ENCODE measurements around the gene SLC6A13. TPM values are rescaled to one million over a fixed set of nuclear protein-coding genes. Genes with fewer than 3 reads are reported as not detected.

Gene SLC6A13
- total RNA-seq, 1 experiment from 2014 or later, result 0.37 TPM

DNA sequence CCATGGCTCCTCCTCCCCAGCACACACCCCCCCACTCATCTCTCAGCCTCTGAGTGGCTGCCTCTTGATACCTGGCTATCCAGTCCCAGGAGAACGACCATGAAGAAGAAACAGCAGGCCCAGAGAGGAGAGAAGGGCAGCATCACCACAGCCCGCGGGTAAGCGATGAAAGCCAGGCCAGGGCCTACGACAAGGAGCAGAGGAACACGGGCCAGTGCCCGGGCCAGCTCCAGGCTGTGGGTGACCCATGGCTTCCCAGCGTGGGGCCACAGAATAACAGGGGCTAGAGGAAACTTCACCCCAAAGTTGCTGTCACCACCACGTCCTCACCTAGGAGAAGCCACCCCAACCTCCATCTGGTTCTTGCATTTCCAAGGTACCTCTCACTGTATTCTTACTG is 38.3 kb downstream of the SLC6A13 start:
- no peak for TF ChIP-seq FOXP4 (CRISPR knock-in tag; IDR thresholded peaks at IDR 0.05)
- TF ChIP-seq CBFB (CRISPR knock-in tag; IDR thresholded peaks at IDR 0.05; ENCODE audit: low read depth), result no peak
- no peak for TF ChIP-seq KAT7 (CRISPR knock-in tag; IDR thresholded peaks at IDR 0.05; ENCODE audit: borderline replicate concordance)
- no peak for TF ChIP-seq ELF4 (CRISPR knock-in tag; IDR thresholded peaks at IDR 0.05; ENCODE audit: low read depth)
- TF ChIP-seq, protein P1, sequence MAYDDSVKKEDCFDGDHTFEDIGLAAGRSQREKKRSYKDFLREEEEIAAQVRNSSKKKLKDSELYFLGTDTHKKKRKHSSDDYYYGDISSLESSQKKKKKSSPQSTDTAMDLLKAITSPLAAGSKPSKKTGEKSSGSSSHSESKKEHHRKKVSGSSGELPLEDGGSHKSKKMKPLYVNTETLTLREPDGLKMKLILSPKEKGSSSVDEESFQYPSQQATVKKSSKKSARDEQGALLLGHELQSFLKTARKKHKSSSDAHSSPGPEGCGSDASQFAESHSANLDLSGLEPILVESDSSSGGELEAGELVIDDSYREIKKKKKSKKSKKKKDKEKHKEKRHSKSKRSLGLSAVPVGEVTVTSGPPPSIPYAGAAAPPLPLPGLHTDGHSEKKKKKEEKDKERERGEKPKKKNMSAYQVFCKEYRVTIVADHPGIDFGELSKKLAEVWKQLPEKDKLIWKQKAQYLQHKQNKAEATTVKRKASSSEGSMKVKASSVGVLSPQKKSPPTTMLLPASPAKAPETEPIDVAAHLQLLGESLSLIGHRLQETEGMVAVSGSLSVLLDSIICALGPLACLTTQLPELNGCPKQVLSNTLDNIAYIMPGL (CRISPR knock-in tag; IDR thresholded peaks at IDR 0.05), result no peak
- TF ChIP-seq TEAD4 (CRISPR knock-in tag; IDR thresholded peaks at IDR 0.05), result no peak
- peaks cover 9% of the 10 kb centered on the region for H3K4me1 Mint-ChIP-seq
- POLR2A ChIA-PET, result no interaction called here

DNA sequence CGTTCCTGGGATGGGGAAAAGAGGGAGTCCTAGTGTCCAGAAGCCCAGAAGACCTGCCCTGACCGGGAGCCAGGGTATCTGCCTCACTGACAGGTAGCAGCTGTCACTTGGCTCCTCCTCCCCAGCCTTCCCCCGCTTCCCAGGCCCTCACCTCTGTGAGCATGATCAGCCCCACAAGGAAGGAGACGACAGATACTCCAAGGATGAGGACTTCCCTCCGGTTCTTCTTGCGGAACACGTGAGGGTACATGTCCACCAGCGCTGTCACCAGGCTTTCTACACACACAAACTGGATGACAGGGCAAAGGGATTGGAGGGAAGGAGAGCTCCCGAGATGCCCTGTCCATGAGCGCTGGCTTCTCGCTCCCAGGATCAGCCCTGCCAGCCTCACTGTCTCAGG is 38.8 kb downstream of the SLC6A13 start:
- Mint-ChIP-seq H3K4me1 (peaks cover 9% of the 10 kb centered on the region), H3K27me3 (ENCODE audit: low read depth) (peaks cover under 1% of the 10 kb centered on the region; the same call in 1 of the 2 replicates), H3K4me3 (no peak overlapping the region), H3K9me3 (no peaks in the 10 kb centered on the region), H3K36me3 (no peaks in the 10 kb centered on the region), H3K27ac (no peak overlapping the region)
- DNase-seq (ENCODE audit: low spot score) (no peak), ATAC-seq (no peak)
- POLR2A ChIA-PET, result no interaction called here
- CTCF ChIA-PET, result no interaction called here
- TF ChIP-seq, protein P2, sequence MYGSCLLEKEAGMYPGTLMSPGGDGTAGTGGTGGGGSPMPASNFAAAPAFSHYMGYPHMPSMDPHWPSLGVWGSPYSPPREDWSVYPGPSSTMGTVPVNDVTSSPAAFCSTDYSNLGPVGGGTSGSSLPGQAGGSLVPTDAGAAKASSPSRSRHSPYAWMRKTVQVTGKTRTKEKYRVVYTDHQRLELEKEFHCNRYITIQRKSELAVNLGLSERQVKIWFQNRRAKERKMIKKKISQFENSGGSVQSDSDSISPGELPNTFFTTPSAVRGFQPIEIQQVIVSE (CRISPR knock-in tag; IDR thresholded peaks at IDR 0.05; ENCODE audit: borderline replicate concordance), result no peak
- no peak for TF ChIP-seq ELF4 (CRISPR knock-in tag; IDR thresholded peaks at IDR 0.05; ENCODE audit: low read depth)
- no peak for TF ChIP-seq ZSCAN18 (CRISPR knock-in tag; IDR thresholded peaks at IDR 0.05)
- TF ChIP-seq CREM (CRISPR knock-in tag; IDR thresholded peaks at IDR 0.05), result no peak
- TF ChIP-seq JAZF1 (CRISPR knock-in tag; IDR thresholded peaks at IDR 0.05), result no peak
- no peak for TF ChIP-seq ZNF317 (CRISPR knock-in tag; IDR thresholded peaks at IDR 0.05; ENCODE audit: borderline replicate concordance, low read depth)
- TF ChIP-seq ZNF121 (CRISPR knock-in tag; IDR thresholded peaks at IDR 0.05), result no peak
- TF ChIP-seq ZNF671 (CRISPR knock-in tag; IDR thresholded peaks at IDR 0.05), result no peak
- no peak for TF ChIP-seq NFYB (CRISPR knock-in tag; conservative IDR thresholded peaks at IDR 0.05; ENCODE audit: low read depth)
- TF ChIP-seq, protein P3, sequence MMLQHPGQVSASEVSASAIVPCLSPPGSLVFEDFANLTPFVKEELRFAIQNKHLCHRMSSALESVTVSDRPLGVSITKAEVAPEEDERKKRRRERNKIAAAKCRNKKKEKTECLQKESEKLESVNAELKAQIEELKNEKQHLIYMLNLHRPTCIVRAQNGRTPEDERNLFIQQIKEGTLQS (CRISPR knock-in tag; conservative IDR thresholded peaks at IDR 0.05), result no peak
- no peak for TF ChIP-seq ZMAT4 (CRISPR knock-in tag; IDR thresholded peaks at IDR 0.05)
- TF ChIP-seq ESRRA (CRISPR knock-in tag; IDR thresholded peaks at IDR 0.05; ENCODE audit: borderline replicate concordance), result no peak
- TF ChIP-seq, protein P4, sequence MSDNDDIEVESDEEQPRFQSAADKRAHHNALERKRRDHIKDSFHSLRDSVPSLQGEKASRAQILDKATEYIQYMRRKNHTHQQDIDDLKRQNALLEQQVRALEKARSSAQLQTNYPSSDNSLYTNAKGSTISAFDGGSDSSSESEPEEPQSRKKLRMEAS (CRISPR knock-in tag; IDR thresholded peaks at IDR 0.05), result no peak
- no peak for TF ChIP-seq GABPB1 (CRISPR knock-in tag; IDR thresholded peaks at IDR 0.05)

More for the DNA sequence above, 38.3 kb downstream of the SLC6A13 start:
- CTCF ChIA-PET, result no interaction called here
- Mint-ChIP-seq H3K36me3 (no peaks in the 10 kb centered on the region), H3K9me3 (no peaks in the 10 kb centered on the region), H3K27ac (no peak overlapping the region), H3K27me3 (ENCODE audit: low read depth) (peaks cover 2% of the 10 kb centered on the region; the same call in 1 of the 2 replicates), H3K4me3 (no peak overlapping the region)
- DNase-seq (ENCODE audit: low spot score) (no peak), ATAC-seq (no peak)

Measured in WTC11 (cell line).